Caco-2 (cell line): Measurements from ENCODE around the gene RGS19. TPM values are rescaled to one million over a fixed set of nuclear protein-coding genes. Genes with fewer than 3 reads are reported as not detected.
A peak's percentile ranks its signal among the peaks of the same experiment; 100 is the strongest.
"Not testable (repeated sequence)": the region's sequence is repeated elsewhere in the genome, so short reads cannot be mapped to it uniquely, and the experiment has no call there.

Source experiments
- Bru-seq: library from RNA; stranded (reverse); fragments of 400-500 nt; gene quantifications from one replicate; lab custom pipeline; 2021; lab: Mats Ljungman, UMichigan
- BruChase-seq, 2 experiments: library from RNA; stranded (reverse); fragments of 400-500 nt; gene quantifications; one replicate each; lab custom pipeline; 2021; lab: Mats Ljungman, UMichigan
- BruUV-seq: library from RNA; stranded (reverse); fragments of 400-500 nt; replicated peaks from 2 replicates; lab custom pipeline; 2021; lab: Mats Ljungman, UMichigan
- CTCF ChIA-PET: fragments of 300-600 bp; sonication (Branson Sonifier 250); formaldehyde crosslinking; loops from one replicate; lab custom pipeline; 2022; ENCODE audit warnings: antibody characterized with exemption; lab: Charles Lee
- POLR2A ChIA-PET: fragments of 300-600 bp; sonication (Branson Sonifier 250); formaldehyde crosslinking; loops from one replicate; lab custom pipeline; 2022; ENCODE audit warnings: antibody characterized with exemption; lab: Charles Lee
- DNase-seq, 2 experiments: peaks; one replicate each; pipeline versions ENCODE4 v3.0.0 to v3.0.0-alpha.2; 2020 to 2022
- H3K27me3 ChIP-seq: replicated peaks from 2 replicates; pipeline ENCODE4 v1.6.0; 2011; ENCODE audit warnings: low read length; ENCODE audit not compliant: control insufficient read depth, insufficient read depth
- H3K36me3 ChIP-seq: 2 replicates; pipeline ENCODE4 v1.5.1; 2011; ENCODE audit warnings: low read length; ENCODE audit not compliant: control insufficient read depth, insufficient read depth
- H3K4me1 ChIP-seq: fragments of 250-450 bp; sonication (Bioruptor Pico); 2 replicates; pipeline ENCODE4 v1.5.1; 2020; ENCODE audit warnings: mild to moderate bottlenecking
- H3K4me3 ChIP-seq: 2 replicates; pipeline ENCODE4 v1.5.1; 2011; ENCODE audit warnings: low read depth, mild to moderate bottlenecking, control low read depth, low read length
- H3K9me3 ChIP-seq: fragments of 250-450 bp; sonication (Bioruptor Pico); 2 replicates; pipeline ENCODE4 v1.5.1; 2020; ENCODE audit warnings: mild to moderate bottlenecking, moderate library complexity
- H3K27ac Mint-ChIP-seq: one replicate; pipeline ENCODE4 v1.8.0; 2022; ENCODE audit warnings: mixed read lengths; ENCODE audit not compliant: unreplicated experiment
- H3K27me3 Mint-ChIP-seq: one replicate; pipeline ENCODE4 v1.8.0; 2022; ENCODE audit warnings: mixed read lengths; ENCODE audit not compliant: insufficient read depth, unreplicated experiment
- H3K36me3 Mint-ChIP-seq: one replicate; pipeline ENCODE4 v1.8.0; 2022; ENCODE audit warnings: mild to moderate bottlenecking, mixed read lengths; ENCODE audit not compliant: insufficient read depth, unreplicated experiment
- H3K4me1 Mint-ChIP-seq: one replicate; pipeline ENCODE4 v1.8.0; 2022; ENCODE audit warnings: low read depth, mixed read lengths; ENCODE audit not compliant: unreplicated experiment
- H3K4me3 Mint-ChIP-seq: one replicate; pipeline ENCODE4 v1.8.0; 2022; ENCODE audit warnings: mild to moderate bottlenecking, moderate library complexity, mixed read lengths; ENCODE audit not compliant: unreplicated experiment
- H3K9me3 Mint-ChIP-seq: one replicate; pipeline ENCODE4 v1.8.0; 2022; ENCODE audit warnings: mixed read lengths; ENCODE audit not compliant: unreplicated experiment
- CTCF ChIP-seq, 2 experiments: fragments of 200-600 bp in 1 of 2; IDR thresholded peaks; 1 replicate in 1 of 2; 2 replicates in 1 of 2; pipeline versions ENCODE4 v1.5.1 to v1.8.0; 2011 to 2022; ENCODE audit warnings: antibody characterized with exemption in 1 of 2, control low read depth in 1 of 2, inconsistent platforms in 1 of 2, low read depth in 1 of 2, low read length in 1 of 2, mild to moderate bottlenecking in 1 of 2, moderate library complexity in 1 of 2; ENCODE audit not compliant: insufficient read depth in 1 of 2, severe bottlenecking in 1 of 2, unreplicated experiment in 1 of 2
- intact Hi-C: fragments of 100-400 bp; cut with micrococcal nuclease; formaldehyde crosslinking; loops from one replicate; pipeline ENCODE4 v1.10.0; 2022; ENCODE audit not compliant: unreplicated experiment
- long read RNA-seq: library from polyadenylated mRNA; stranded (forward); transcript quantifications from one replicate; pipeline ENCODE4 v2.0.0, GENCODE V29; 2022
- total RNA-seq: library from RNA; stranded (reverse); gene quantifications from 2 replicates; pipeline ENCODE4 v1.2.3, GENCODE V29; 2022

Gene RGS19, protein sequence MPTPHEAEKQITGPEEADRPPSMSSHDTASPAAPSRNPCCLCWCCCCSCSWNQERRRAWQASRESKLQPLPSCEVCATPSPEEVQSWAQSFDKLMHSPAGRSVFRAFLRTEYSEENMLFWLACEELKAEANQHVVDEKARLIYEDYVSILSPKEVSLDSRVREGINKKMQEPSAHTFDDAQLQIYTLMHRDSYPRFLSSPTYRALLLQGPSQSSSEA
- total RNA-seq = 29.3 and 34.3 TPM in 2 replicates
- Bru-seq, nascent RNA = percentile 50 among the genes with signal in this experiment
- percentile 60 among the genes with signal in this experiment for BruChase-seq, experiment 1, labeled RNA remaining after a 2-hour chase
- BruChase-seq, experiment 2, labeled RNA remaining after a 6-hour chase = percentile 64 among the genes with signal in this experiment
- long read RNA-seq, transcript RGS19-202 (6 exons, 1,593 nt) = major isoform, 21 of 78 reads
- long read RNA-seq, transcript RGS19-201 (6 exons, 1,510 nt) = minor isoform, 14 of 78 reads
- long read RNA-seq, partial matches to known transcripts = 1 of 78 reads
- long read RNA-seq, other reads (novel, unspliced or antisense) = 42 of 78 reads

- H3K4me1 ChIP-seq = peaks cover 32% of the 10 kb centered on the region
- DNase-seq = peak; percentile 91 to 98
Observed at GRCh38 chr20:64079273-64080012, at the start of gene RGS19. RGS19 (minus strand) TSS chr20:64079518; CDS start chr20:64076886, 2,632 bp downstream.

DNA sequence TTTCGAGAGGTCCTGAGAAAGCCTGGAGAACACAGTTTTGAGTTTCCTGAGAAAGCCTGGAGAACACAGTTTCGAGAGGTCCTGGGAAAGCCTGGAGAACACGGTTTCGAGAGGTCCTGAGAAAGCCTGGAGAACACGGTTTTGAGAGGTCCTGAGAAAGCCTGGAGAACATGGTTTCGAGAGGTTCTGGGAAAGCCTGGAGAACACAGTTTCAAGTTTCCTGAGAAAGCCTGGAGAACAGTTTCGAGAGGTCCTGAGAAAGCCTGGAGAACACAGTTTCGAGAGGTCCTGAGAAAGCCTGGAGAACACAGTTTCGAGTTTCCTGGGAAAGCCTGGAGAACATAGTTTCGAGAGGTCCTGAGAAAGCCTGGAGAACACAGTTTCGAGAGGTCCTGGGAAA lies 44.2 kb upstream of the RGS19 start:
- H3K4me1 Mint-ChIP-seq, H3K36me3 ChIP-seq, H3K4me3 Mint-ChIP-seq, POLR2A ChIA-PET, CTCF ChIA-PET, H3K4me3 ChIP-seq, H3K9me3 Mint-ChIP-seq, H3K36me3 Mint-ChIP-seq, H3K4me1 ChIP-seq, BruUV-seq, H3K9me3 ChIP-seq, H3K27me3 ChIP-seq, H3K27ac Mint-ChIP-seq: not testable (repeated sequence)
- intact Hi-C loops = loop anchor here (5.0 kb wide), 1 partner anchor 99 kb away; no protein-coding TSS in a partner anchor
- peak in 1 of 2 experiments; percentile 17 for DNase-seq
- peaks cover 17% of the 10 kb centered on the region for H3K27me3 Mint-ChIP-seq

More at GRCh38 chr20:64079273-64080012, at the start of gene RGS19:
- H3K36me3 ChIP-seq = no peaks in the 10 kb centered on the region
- peak within 1 kb of the TSS; percentile 96 for H3K4me3 ChIP-seq
- POLR2A ChIA-PET = interaction anchor here (0.5 to 1.8 kb wide), 9 partner anchors 17 to 1285 kb away, joined by 3 to 10 read pairs (median 4); partner anchors contain the start of genes ARFGAP1, PRPF6 and TCEA2
- Mint-ChIP-seq H3K4me1 (peaks cover 22% of the 10 kb centered on the region), H3K27me3 (peaks cover 4% of the 10 kb centered on the region), H3K9me3 (no peaks in the 10 kb centered on the region), H3K36me3 (peaks cover 5% of the 10 kb centered on the region), H3K4me3 (peak within 1 kb of the TSS; percentile 88), H3K27ac (peak within 1 kb of the TSS; percentile 75)
- intact Hi-C loops = loop anchor here (2.0 kb wide), 1 partner anchor 17 kb away; the partner anchor contains the start of gene TCEA2
- peak in 1 of 2 experiments; percentile 18 for TF ChIP-seq CTCF (IDR thresholded peaks at IDR 0.05; ENCODE audit: insufficient read depth in 1 of 2, low read depth in 1 of 2, low read length in 1 of 2, severe bottlenecking in 1 of 2, unreplicated experiment in 1 of 2)
- H3K9me3 ChIP-seq = no peaks in the 10 kb centered on the region
- CTCF ChIA-PET = interaction anchor here (0.5 to 1.9 kb wide), 12 partner anchors 10 to 548 kb away, joined by 3 to 15 read pairs (median 4); partner anchors contain the start of genes HELZ2, PRPF6 and TCEA2
- H3K27me3 ChIP-seq = peaks cover 2% of the 10 kb centered on the region
- no TSS peak for BruUV-seq

- CTCF ChIA-PET = interaction anchor here (4.1 kb wide), 1 partner anchor 84 kb away, joined by 51 read pairs; no protein-coding TSS in a partner anchor
- H3K9me3 ChIP-seq, H3K9me3 Mint-ChIP-seq, BruUV-seq, H3K36me3 ChIP-seq, H3K4me3 Mint-ChIP-seq, H3K4me1 ChIP-seq, H3K36me3 Mint-ChIP-seq, H3K27ac Mint-ChIP-seq, H3K27me3 ChIP-seq, H3K4me3 ChIP-seq, POLR2A ChIA-PET, H3K4me1 Mint-ChIP-seq: not testable (repeated sequence)
- DNase-seq = peak in 1 of 2 experiments; percentile 5
- intact Hi-C loops = loop anchor here (5.0 kb wide), 1 partner anchor 99 kb away; no protein-coding TSS in a partner anchor
- H3K27me3 Mint-ChIP-seq = peaks cover 14% of the 10 kb centered on the region
Observed at GRCh38 chr20:64122927-64123326, 43.6 kb upstream of the RGS19 start.
